ENCODE measurements around the gene PNPLA5.

The PNPLA5 gene

GRCh38 chr22:43862074-43862881, 29.5 kb downstream of the PNPLA5 start, which contains the start of gene SULT4A1:
SULT4A1 (minus strand) TSS chr22:43862513; CDS start chr22:43862382, 131 bp downstream.
- H3K36me3 ChIP-seq (ENCODE audit: insufficient read depth, low read length) = no peaks in the 10 kb centered on the region
- peaks cover 29% of the 10 kb centered on the region for H3K79me2 ChIP-seq (ENCODE audit: control insufficient read depth, insufficient read depth, low read length, unreplicated experiment)
- H3K4me1 ChIP-seq (ENCODE audit: control insufficient read depth, insufficient read depth, low read length, unreplicated experiment) = no peaks in the 10 kb centered on the region
- no peak within 1 kb of the TSS for H2AFZ ChIP-seq (ENCODE audit: low read length, unreplicated experiment)
- peaks cover 13% of the 10 kb centered on the region; the same call in 1 of the 2 replicates for H3K27me3 ChIP-seq (ENCODE audit: insufficient read depth, low read length)
- H3K27ac ChIP-seq (ENCODE audit: low read depth, low read length) = no peak within 1 kb of the TSS
- H3K4me3 ChIP-seq (ENCODE audit: low read depth, low read length) = peak within 1 kb of the TSS; percentile 84

DNA sequence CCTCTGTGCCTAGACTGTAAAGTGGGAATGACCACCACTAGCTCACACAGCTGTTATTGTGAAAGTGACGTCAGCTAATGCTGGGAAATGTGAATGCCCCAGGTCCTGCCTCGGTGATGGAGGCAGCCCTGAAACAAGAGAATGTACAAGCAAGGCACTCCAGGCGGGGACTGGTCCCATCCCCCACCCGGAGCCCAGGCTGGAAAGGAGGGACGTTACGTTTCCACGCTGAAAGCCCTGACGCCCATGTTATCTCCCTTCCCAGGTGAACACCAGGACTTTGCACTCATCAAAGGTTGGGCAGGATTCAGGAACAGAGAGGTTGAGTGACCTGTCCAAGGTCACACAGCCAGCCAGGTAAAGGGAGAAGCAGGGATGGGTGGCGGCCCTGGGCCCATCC, 30.3 kb downstream of the PNPLA5 start:
- no peak overlapping the region for H2AFZ ChIP-seq (ENCODE audit: low read length, unreplicated experiment)
- peaks cover 29% of the 10 kb centered on the region for H3K79me2 ChIP-seq (ENCODE audit: control insufficient read depth, insufficient read depth, low read length, unreplicated experiment)

DNA sequence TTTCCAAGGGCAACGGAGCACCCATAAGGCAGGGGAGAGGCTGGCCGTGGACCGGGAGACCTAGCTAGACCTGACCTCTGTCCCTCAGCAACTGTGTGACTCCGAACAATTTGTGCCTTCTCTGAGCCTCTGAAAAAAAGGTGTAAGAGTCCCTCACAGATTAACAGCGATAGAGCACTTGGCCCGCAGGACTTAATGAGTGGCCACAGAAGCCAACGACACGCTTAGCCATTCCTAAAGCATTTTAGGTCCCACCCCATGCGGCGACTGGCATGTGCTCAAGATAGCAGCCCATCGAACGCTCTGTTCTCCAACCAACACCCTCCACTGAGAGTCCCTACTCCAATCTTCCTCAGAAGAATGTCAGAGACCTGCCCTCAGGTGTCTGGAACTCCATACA, 31.0 kb downstream of the PNPLA5 start:
- Histone ChIP-seq H3K27me3 (ENCODE audit: insufficient read depth, low read length) (peaks cover 13% of the 10 kb centered on the region; the same call in 1 of the 2 replicates), H3K36me3 (ENCODE audit: insufficient read depth, low read length) (no peaks in the 10 kb centered on the region), H3K4me1 (ENCODE audit: control insufficient read depth, insufficient read depth, low read length, unreplicated experiment) (no peaks in the 10 kb centered on the region), H3K4me3 (ENCODE audit: low read depth, low read length) (peak overlapping the region; percentile 84), H2AFZ (ENCODE audit: low read length, unreplicated experiment) (no peak overlapping the region), H3K27ac (ENCODE audit: low read depth, low read length) (no peak overlapping the region), H3K79me2 (ENCODE audit: control insufficient read depth, insufficient read depth, low read length, unreplicated experiment) (peaks cover 29% of the 10 kb centered on the region)

More for the DNA sequence above, 30.3 kb downstream of the PNPLA5 start:
- Histone ChIP-seq H3K36me3 (ENCODE audit: insufficient read depth, low read length) (no peaks in the 10 kb centered on the region), H3K27me3 (ENCODE audit: insufficient read depth, low read length) (peaks cover 13% of the 10 kb centered on the region; the same call in 1 of the 2 replicates), H3K27ac (ENCODE audit: low read depth, low read length) (no peak overlapping the region), H3K4me3 (ENCODE audit: low read depth, low read length) (peak overlapping the region; percentile 84), H3K4me1 (ENCODE audit: control insufficient read depth, insufficient read depth, low read length, unreplicated experiment) (no peaks in the 10 kb centered on the region)

DNA sequence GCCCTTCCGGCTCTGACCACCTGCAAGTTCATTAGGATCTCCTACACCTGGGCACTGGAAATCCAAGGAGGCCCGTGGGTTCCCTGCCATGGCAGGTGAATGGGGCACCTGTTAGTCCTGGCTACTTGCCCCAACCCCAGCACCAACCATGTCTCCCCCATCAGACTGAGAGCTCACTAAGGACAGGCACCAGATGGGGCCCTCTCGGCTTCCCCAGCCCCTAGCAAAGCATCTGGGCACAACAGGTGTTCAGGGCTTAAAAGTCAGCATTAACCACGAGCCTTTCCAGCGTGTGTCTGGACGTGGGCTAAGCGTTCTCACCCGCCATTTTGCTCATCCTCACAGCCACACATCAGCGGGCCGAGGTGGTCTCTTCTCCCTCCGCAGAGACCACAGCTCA, 31.7 kb downstream of the PNPLA5 start:
- H2AFZ ChIP-seq (ENCODE audit: low read length, unreplicated experiment) = no peak overlapping the region
- peaks cover 7% of the 10 kb centered on the region; the same call in 1 of the 2 replicates for H3K27me3 ChIP-seq (ENCODE audit: insufficient read depth, low read length)
- peaks cover 31% of the 10 kb centered on the region for H3K79me2 ChIP-seq (ENCODE audit: control insufficient read depth, insufficient read depth, low read length, unreplicated experiment)
- no peak overlapping the region for H3K27ac ChIP-seq (ENCODE audit: low read depth, low read length)
- no peaks in the 10 kb centered on the region for H3K36me3 ChIP-seq (ENCODE audit: insufficient read depth, low read length)
- no peak overlapping the region for H3K4me3 ChIP-seq (ENCODE audit: low read depth, low read length)
- H3K4me1 ChIP-seq (ENCODE audit: control insufficient read depth, insufficient read depth, low read length, unreplicated experiment) = no peaks in the 10 kb centered on the region

DNA sequence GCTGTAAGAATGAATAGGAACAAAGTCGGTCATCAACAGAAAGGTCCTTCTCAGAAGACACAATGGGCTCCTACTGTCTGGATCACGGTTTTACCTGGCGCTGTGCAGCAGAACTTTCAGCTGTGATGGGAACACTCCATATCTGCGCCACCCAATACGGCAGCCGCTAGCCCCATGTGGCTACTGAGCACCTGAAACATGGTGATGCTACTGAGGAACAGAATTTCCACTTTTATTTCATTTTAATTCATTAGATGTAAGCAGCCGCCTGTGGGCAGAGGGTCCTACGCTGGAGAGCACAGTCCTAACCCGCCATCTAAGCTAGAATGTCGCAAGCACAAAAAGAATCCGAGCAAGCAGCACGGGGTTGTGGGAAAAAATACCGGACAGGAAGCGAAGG, 32.2 kb downstream of the PNPLA5 start:
- Histone ChIP-seq H3K79me2 (ENCODE audit: control insufficient read depth, insufficient read depth, low read length, unreplicated experiment) (peaks cover 31% of the 10 kb centered on the region), H3K36me3 (ENCODE audit: insufficient read depth, low read length) (no peaks in the 10 kb centered on the region), H3K4me3 (ENCODE audit: low read depth, low read length) (no peak overlapping the region), H2AFZ (ENCODE audit: low read length, unreplicated experiment) (no peak overlapping the region), H3K4me1 (ENCODE audit: control insufficient read depth, insufficient read depth, low read length, unreplicated experiment) (no peaks in the 10 kb centered on the region), H3K27me3 (ENCODE audit: insufficient read depth, low read length) (peaks cover 2% of the 10 kb centered on the region; the same call in 1 of the 2 replicates), H3K27ac (ENCODE audit: low read depth, low read length) (no peak overlapping the region)

GRCh38 chr22:43859176-43859575, 32.6 kb downstream of the PNPLA5 start:
- no peaks in the 10 kb centered on the region for H3K4me1 ChIP-seq (ENCODE audit: control insufficient read depth, insufficient read depth, low read length, unreplicated experiment)
- no peak overlapping the region for H3K27ac ChIP-seq (ENCODE audit: low read depth, low read length)
- no peak overlapping the region for H3K4me3 ChIP-seq (ENCODE audit: low read depth, low read length)
- H2AFZ ChIP-seq (ENCODE audit: low read length, unreplicated experiment) = no peak overlapping the region
- H3K27me3 ChIP-seq (ENCODE audit: insufficient read depth, low read length) = no peaks in the 10 kb centered on the region
- H3K36me3 ChIP-seq (ENCODE audit: insufficient read depth, low read length) = no peaks in the 10 kb centered on the region
- peaks cover 31% of the 10 kb centered on the region for H3K79me2 ChIP-seq (ENCODE audit: control insufficient read depth, insufficient read depth, low read length, unreplicated experiment)

GRCh38 chr22:43858156-43858895, 33.5 kb downstream of the PNPLA5 start:
- Histone ChIP-seq H3K4me1 (ENCODE audit: control insufficient read depth, insufficient read depth, low read length, unreplicated experiment) (no peaks in the 10 kb centered on the region), H3K79me2 (ENCODE audit: control insufficient read depth, insufficient read depth, low read length, unreplicated experiment) (peaks cover 31% of the 10 kb centered on the region), H3K36me3 (ENCODE audit: insufficient read depth, low read length) (no peaks in the 10 kb centered on the region), H3K4me3 (ENCODE audit: low read depth, low read length) (no peak overlapping the region), H2AFZ (ENCODE audit: low read length, unreplicated experiment) (no peak overlapping the region), H3K27me3 (ENCODE audit: insufficient read depth, low read length) (no peaks in the 10 kb centered on the region), H3K27ac (ENCODE audit: low read depth, low read length) (no peak overlapping the region)

DNA sequence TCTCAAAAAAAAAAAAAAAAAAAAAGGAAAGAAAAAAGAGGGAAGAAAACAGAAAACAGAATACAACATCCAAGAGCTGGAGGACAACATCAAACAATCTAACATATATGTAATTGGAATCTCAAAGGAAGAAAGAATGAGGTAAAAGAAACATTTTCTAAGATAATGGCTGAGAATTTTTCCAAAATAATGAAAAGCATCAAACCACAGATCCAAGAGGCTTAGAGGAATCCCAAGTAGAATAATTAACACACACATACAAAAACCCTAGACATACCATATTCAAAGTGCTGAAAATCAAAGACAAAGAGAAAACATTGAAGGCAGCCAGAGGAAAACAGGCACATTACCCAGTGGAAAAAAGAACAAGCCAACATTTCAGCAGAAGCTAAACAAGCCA, 34.4 kb downstream of the PNPLA5 start:
- Histone ChIP-seq H3K4me1 (ENCODE audit: control insufficient read depth, insufficient read depth, low read length, unreplicated experiment) (no peaks in the 10 kb centered on the region), H3K79me2 (ENCODE audit: control insufficient read depth, insufficient read depth, low read length, unreplicated experiment) (peaks cover 31% of the 10 kb centered on the region), H3K27me3 (ENCODE audit: insufficient read depth, low read length) (no peaks in the 10 kb centered on the region)

DNA sequence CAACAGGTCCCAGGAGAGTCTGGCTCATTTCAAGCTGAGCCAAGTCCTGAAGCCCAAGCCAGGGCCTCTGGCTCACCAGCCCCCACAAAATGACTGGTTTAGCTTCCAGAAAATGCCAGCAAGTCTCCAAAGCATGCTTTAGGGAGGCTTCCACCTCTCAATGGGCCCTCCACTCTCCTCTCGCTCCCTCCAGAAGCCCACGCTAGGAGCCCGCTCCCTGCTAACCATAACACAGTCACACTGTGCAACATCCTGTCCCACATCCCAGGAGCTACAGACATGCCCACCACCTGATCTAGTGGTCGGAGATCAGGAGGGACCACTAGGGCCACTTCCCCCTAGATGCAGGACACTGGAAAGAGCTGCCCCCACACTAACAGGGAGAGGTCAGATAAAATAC, 36.4 kb downstream of the PNPLA5 start:
- H3K79me2 ChIP-seq (ENCODE audit: control insufficient read depth, insufficient read depth, low read length, unreplicated experiment) = peaks cover 18% of the 10 kb centered on the region
- no peak overlapping the region for H3K27ac ChIP-seq (ENCODE audit: low read depth, low read length)
- H3K4me3 ChIP-seq (ENCODE audit: low read depth, low read length) = no peak overlapping the region
- H2AFZ ChIP-seq (ENCODE audit: low read length, unreplicated experiment) = no peak overlapping the region
- no peaks in the 10 kb centered on the region for H3K36me3 ChIP-seq (ENCODE audit: insufficient read depth, low read length)
- no peaks in the 10 kb centered on the region for H3K4me1 ChIP-seq (ENCODE audit: control insufficient read depth, insufficient read depth, low read length, unreplicated experiment)
- H3K27me3 ChIP-seq (ENCODE audit: insufficient read depth, low read length) = no peaks in the 10 kb centered on the region

More for the DNA sequence above, 34.4 kb downstream of the PNPLA5 start:
- no peak overlapping the region for H3K4me3 ChIP-seq (ENCODE audit: low read depth, low read length)
- H3K36me3 ChIP-seq (ENCODE audit: insufficient read depth, low read length) = no peaks in the 10 kb centered on the region
- no peak overlapping the region for H2AFZ ChIP-seq (ENCODE audit: low read length, unreplicated experiment)
- no peak overlapping the region for H3K27ac ChIP-seq (ENCODE audit: low read depth, low read length)

GRCh38 chr22:43854786-43855271, 37.0 kb downstream of the PNPLA5 start:
- no peak overlapping the region for H2AFZ ChIP-seq (ENCODE audit: low read length, unreplicated experiment)

More at GRCh38 chr22:43854786-43855271, 37.0 kb downstream of the PNPLA5 start:
- Histone ChIP-seq H3K27ac (ENCODE audit: low read depth, low read length) (no peak overlapping the region), H3K36me3 (ENCODE audit: insufficient read depth, low read length) (no peaks in the 10 kb centered on the region), H3K27me3 (ENCODE audit: insufficient read depth, low read length) (no peaks in the 10 kb centered on the region), H3K4me1 (ENCODE audit: control insufficient read depth, insufficient read depth, low read length, unreplicated experiment) (no peaks in the 10 kb centered on the region), H3K79me2 (ENCODE audit: control insufficient read depth, insufficient read depth, low read length, unreplicated experiment) (peaks cover 13% of the 10 kb centered on the region), H3K4me3 (ENCODE audit: low read depth, low read length) (no peak overlapping the region)

Measured in ACC112 (cell line).